ENCODE data around the gene ATF6B.

Gene ATF6B

DNA sequence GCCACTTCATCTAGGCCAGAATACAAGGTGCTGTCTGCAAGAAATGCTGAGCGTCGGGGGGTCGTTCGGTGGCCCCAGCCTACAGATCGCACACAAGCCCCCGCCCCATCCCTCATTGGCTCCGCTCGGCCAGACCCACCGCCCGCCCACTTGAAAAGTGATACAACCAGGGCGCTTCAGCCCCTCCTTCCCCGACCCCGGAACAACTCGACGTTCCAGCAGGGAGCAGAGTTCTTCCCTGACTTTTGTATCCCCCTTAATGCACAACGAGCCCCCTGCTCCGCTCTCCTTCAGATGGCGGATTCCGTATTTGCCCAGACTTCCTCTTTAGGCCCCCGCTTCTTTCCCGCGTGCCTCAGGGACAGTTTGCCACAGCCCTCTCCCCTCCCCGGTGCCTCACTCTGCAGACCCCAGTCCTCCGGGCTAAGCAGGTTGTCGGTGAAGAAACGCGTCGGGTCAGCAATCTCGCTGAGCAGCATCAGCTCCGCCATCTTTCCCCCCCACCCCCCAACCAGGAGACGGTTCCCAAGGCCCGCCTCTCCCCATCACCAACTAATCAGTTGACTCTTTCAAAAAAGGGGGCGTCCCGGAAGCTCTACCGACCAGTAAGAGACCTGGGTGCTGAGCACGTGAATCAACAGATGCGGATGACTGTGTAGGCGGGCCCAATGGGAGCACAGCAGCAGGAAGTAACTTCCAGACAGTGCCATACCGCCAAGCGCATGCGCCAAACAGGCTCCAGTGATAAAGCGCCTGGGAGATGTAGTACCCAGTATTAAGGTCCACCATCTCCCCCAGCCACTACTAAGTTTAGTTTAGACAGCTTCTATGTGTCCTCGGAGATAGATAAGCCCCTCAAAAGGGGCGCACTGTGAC is at the start of gene ATF6B:
Gene ATF6B, minus strand, starts transcription at position 530 of the 876 bp plus-strand sequence. Its CDS starts 39 bp downstream, at position 491.
- DNase-seq, result peak; percentile 79 to 98 (median 97)

DNA sequence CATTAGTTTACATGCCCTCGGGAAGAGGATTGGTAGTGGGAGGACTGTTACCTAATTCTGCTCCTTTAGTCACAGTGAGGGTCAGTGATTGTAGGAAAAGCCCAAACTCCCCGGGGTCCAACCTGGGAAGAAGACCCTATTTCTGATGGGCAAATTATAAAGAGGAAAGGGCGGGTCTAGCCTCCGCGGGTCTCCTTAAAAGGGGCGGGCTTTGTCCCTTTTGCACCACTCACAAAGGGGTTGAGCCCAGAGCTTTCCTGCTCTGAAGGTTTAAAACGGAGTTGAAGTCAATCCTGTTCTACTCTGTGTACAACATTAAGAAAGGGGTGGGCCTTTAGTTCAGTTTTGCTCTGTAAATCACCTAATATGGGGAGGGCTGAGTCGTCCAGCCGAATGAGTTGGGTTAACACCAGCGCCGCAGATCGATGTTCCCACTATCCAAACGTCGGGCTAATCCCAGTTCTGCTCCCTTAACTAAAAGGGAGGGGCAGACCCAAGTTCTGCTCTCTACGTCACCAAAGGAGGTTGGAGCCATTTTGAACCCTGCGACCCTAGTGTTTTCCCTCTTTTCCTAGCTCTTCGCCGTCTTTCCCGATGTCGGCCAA is 49.2 kb upstream of the ATF6B start:
- DNase-seq, result peak in 1 of 6 experiments; percentile 54

DNA sequence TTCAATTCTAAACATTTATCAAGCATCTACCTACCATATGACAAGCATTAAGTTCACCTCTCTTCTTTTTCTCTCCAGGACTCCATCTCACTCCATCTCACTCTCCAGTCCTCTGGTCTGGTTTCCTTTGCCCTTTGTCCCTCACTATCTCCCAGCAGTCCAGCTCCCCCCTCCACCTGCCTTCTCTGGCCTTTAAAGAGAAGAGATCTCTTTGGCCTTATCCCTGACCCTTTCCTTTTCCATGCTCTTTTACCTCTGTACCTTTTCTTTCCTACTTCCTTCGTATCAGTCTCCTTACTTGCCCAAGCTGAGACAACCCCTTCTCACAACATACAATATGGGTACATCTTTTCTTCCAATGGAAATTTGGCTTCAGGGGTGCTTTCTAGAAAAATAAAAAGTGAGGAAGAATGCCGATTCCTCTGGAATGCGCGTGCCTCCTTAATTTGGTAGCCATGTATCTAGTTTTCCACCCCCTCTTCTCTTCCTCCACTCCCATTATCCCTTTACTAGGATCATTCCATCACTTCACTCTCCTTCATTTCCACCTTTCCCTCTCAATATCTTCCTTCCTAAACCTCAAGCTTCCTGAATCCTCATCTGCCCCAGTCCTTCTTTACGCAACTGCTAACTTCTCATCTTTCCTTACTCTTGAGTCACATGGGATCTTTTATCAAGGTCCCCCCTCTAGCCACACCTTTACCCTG is 48.6 kb upstream of the ATF6B start:
- DNase-seq, result no peak

GRCh38 chr6:32175711-32176475 is 47.8 kb upstream of the ATF6B start, which contains the start of gene AGPAT1:
TSS of gene AGPAT1 (minus strand) at chr6:32176084. CDS start at chr6:32171496, 4,588 bp downstream.
- DNase-seq, result peak; percentile 90 to 95 (median 92)

GRCh38 chr6:32175322-32175710 is 47.3 kb upstream of the ATF6B start:
- no peak for DNase-seq

DNA sequence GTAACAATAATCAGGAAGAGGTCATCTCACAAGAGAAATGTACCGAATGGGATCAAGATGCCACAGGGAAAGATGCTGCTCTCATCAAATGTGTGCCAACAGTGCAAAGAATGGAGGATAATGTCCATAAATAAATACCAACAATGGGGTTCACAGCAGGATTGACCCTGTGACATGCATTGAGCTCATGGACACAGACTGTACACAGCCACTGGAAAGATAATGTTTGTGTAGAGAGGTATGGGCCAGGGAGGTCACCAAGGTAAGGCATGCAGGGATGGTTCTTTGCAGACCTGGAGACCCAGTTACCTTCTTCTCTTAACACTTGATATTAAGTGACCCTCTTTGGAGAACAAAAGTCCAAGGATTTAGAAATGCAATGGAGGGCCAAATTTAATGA is 46.4 kb upstream of the ATF6B start:
- no peak for DNase-seq

GRCh38 chr6:32173051-32173727 is 45.1 kb upstream of the ATF6B start:
- peak in 2 of 6 experiments; percentile 31 to 44 for DNase-seq

DNA sequence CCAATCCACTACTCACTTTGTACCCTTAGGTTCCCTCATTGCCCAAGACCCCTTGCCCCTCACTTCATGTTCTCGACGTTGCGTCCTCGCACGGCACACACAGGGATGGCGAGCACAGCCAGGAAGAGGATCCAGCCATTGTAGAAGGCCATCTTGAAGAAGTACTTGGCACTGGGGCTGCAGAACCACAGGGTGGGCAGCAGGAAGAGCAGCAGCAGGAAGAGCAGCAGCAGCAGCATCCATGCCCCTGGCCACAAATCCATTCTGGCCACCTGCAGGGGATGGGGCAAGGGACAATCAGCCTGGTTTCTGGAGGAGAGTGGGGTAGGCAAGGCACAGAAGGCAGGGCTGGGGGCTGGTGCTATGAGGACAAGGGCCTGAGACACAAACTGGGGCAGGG is 43.2 kb upstream of the ATF6B start:
- DNase-seq, result no peak

DNA sequence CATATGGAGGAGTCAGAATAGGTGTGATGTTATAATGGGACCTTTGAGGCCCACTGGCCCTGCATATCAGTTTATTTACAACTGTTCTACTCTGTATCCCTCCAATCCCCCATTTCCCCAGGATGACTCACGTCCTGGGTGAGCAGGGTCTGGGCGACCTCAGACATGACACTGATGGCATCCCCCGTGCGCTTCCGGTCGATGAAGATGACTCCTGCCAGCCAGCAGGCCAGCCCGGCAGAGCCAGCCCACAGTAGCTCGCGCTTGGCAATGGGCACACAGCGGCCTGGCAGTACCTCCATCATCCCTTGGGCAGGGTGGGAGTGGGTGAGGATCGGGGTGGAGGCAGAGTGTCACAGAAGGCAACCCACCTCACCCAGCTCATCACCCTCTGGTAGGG is 42.2 kb upstream of the ATF6B start:
- no peak for DNase-seq

GRCh38 chr6:32168807-32169591 is 41.0 kb upstream of the ATF6B start:
- DNase-seq, result no peak

- no peak for DNase-seq
These were observed 40.3 kb upstream of the ATF6B start for GRCh38 chr6:32168350-32168749.

DNA sequence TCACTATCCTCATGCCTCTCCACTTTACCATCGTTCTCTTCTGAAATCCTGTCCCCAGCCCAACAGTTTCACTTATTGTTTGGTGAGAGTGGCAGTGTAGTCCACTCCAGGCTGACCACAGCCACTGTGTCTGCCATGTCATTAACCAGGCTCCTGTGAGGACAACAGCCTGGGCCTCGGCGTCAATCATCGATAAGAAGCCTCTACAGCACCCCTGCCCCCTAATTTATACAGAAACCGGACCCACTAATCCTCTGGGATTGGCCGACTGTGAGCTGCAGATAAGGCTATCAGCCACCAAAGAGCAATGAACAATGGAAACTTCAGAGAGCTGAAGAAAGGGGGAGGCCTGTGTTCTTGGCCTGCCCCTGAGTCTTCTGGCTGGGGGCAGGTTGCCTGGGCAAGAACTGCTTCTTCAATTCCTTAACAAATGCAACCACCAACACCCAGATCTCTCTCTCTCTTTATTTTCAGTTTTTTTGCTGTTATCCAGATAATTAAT is 39.8 kb upstream of the ATF6B start:
- no peak for DNase-seq

DNA sequence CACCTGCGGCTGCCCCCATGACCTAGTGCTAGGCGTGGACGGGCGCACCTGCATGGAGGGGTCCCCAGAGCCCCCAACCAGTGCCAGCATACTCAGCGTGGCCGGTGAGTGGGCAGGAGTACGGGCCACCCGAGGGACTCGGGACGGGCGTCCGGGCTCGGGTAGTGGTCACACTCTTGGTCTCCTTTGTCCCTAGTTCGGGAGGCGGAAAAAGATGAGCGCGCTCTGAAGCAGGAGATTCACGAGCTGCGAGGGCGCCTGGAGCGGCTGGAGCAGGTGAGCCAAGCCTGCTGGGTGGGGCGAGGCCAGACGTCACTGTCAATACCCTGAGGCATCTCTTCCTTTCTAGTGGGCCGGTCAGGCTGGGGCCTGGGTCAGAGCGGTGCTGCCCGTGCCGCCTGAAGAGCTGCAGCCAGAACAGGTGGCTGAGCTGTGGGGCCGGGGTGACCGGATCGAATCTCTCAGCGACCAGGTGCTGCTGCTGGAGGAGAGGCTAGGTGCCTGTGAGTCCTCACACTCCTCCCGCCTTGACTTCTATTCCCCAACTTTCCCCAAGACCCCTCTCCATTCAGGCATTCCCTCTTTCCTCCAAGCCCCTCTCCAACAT is 39.2 kb upstream of the ATF6B start:
- no peak for DNase-seq

GRCh38 chr6:32166411-32167061 is 38.5 kb upstream of the ATF6B start:
- DNase-seq, result no peak

GRCh38 chr6:32164295-32164694 is 36.2 kb upstream of the ATF6B start, which contains the start of gene EGFL8:
TSS of gene EGFL8 (plus strand) at chr6:32164595. CDS start at chr6:32166166, 1,571 bp downstream.
- no peak for DNase-seq

- no peak for DNase-seq
These were observed 35.7 kb upstream of the ATF6B start for GRCh38 chr6:32163559-32164258.

DNA sequence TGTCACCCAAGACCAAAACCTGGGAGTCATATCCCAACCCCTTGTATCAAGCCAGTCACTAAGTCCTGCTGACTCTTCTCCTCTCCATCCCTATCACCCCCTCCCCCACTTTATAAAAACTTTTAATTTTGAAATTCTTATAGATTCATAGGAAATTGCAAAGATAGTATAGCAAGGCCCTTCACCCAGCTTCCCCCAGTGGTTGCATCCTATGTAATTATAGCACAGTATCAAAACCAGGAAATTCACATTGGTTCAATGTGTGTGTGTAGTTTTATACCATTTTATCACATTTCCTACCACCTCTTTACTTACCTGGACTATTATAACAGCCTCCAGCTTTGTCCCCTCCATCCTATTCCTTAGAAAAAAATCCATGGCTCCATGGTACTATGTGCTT is 30.0 kb upstream of the ATF6B start:
- DNase-seq, result no peak

DNA sequence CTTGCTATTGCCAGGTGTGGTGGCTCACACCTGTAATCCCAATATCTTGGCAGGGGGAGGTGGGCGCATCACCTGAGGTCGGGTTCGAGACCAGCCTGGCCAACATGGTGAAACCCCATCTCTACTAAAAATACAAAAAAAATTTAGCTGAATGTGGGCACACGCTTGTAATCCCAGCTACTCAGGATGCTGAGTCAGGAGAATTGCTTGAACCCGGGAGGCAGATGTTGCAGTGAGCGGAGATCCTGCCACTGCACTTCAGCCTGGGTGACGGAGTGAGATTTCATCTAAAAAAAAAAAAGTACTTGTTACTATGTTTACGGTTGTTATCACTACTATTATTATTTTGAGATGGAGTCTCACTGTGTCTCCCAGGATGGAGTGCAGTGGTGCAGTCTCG is 28.8 kb upstream of the ATF6B start:
- no peak for DNase-seq

GRCh38 chr6:32154514-32155161 is 26.6 kb upstream of the ATF6B start:
- peak; percentile 53 to 81 (median 66) for DNase-seq

Measured in stimulated activated naive CD4-positive, alpha-beta T cell (primary cell).